GM19397 (cell line): ENCODE results near the gene CASTOR1.
"Not testable (repeated sequence)": the region's sequence is repeated elsewhere in the genome, so short reads cannot be mapped to it uniquely, and the experiment has no call there.

ENCODE experiments used
- ATAC-seq: cut with Tn5 transposase; IDR thresholded peaks from one replicate; pipeline ENCODE4 v1.9.1; 2021; ENCODE audit warnings: mild to moderate bottlenecking, moderate library complexity; ENCODE audit not compliant: unreplicated experiment

The CASTOR1 gene

DNA sequence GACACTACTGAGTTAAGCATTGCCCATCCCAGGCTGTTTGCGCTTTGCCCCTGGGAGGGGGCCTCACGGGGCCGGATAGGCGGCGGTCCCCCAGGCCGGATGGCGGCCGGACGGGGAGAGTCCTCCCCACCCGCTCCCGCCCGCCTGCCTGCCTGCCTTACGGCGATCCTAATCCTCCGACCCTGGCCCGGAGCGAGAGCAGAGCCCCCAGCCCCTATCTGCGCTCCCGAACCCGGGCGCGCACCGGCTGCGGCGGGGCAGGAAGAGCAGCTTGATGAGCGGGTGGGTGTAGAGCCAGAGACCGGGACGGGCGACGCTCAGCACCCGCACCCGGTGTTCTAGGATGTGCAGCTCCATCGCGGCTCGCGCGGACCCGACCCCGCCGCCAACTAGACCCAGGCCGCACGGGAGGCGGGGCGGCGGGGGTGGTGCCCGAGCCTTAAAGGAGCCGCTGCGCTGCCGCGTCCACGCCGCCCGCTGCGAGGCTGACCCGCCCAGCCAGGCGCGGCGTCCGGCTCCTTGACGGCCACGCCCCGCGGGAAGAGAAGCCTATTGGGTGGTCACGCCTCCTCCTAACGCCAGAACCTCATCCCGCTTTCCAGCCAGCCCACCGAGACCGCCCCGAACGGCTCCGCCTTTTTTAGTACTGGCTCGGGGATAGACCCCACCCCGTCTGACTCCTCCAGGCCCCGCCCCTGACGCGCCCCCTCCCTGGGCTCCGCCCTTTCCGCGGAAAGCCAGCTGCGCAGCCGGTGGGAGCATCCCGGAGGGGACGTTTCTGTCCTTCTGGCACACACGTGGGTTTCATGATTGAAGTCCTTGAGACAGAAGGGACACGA lies at the start of gene CASTOR1:
Gene CASTOR1 (minus strand): TSS at position 365 of the 839 bp plus-strand sequence. CDS start 8 bp downstream, at position 357.
- peak; percentile 62 for ATAC-seq

DNA sequence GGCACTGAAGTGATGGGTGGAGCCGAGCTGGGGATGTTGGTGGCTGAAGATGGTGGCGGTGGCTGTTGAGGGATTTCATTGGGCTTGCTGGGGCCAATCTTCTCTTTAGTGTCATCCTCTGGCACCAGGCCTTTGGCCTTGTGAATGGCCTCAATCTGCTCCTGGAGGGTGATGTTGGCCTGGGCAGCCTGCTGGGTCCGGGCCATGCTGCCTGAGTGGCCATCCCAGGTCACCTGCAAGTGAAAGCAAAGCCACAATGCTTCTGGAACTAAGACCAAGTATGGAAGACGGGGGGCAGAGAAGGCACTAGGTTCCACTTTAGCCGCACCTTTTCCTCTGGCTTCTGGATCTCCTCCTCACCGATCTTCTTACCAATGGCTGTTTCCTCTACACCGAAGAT lies 49.5 kb upstream of the CASTOR1 start:
- ATAC-seq: no peak

DNA sequence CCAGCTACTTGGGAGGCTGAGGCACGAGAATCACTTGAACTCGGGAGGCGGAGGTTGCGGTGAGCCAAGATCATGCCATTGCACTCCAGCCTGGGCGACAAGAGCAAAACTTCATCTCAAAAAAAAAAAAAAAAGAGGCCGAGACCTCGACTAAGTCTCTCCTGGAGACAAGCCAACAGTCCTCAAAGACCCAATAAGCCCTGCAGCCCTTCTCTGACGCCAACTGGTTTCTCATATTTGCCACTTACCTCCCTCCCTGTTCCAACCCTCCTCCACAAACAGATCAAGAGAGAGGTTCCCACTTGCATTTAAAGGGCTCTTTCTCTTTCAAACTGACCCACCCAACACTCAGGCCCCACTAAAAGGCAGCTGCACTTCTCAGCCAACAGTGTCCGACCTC lies 49.0 kb upstream of the CASTOR1 start:
- ATAC-seq: not testable (repeated sequence)

DNA sequence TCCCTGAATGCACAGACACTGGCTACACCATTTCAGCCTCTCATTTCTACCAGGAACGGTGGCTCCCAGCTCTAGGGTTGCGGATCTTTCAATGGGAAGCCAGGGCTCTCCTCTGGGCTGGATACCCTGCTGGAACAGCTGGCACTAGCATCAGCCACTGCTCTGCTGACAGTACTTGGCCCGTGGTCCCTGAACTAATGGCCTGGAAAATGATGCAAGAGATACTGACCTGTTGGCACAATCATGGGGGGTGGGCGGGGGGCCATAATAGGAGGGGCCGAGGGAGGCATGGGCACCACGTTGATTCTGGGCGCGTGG lies 48.1 kb upstream of the CASTOR1 start:
- ATAC-seq: no peak

DNA sequence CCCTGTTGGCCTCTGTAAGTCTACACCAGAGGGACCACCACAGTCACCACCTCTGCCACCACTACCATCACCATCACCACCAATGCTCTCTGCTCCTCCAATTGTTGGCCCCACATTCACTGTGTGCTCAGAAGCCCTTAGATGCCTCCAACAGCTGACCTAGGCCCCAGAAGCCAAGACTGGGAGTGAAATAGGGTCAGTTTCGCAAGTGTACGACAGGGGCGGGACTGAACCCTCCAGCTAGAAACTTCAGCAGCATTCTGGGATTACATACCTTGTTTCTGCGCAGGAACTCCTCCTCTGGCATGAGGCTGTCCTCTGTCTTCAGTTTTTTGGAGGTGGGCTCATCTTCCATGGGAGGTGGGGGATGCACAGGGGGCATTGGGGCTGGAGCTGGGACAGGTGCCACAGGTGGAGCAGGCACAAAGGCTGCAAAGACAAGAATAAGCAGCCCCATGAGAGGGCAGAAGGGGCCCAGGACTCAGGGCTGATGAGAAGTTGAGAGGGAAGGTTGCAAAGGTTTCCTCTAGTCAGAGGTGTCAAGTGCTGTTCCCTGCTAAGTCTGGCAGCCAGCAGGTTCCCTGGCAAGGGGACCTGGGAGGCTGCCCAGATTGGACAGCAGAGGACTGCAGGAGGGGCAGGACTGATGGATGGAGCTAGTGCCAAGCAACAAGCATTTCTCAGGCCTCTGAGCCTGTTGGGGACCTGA lies 47.6 kb upstream of the CASTOR1 start:
- no peak for ATAC-seq

DNA sequence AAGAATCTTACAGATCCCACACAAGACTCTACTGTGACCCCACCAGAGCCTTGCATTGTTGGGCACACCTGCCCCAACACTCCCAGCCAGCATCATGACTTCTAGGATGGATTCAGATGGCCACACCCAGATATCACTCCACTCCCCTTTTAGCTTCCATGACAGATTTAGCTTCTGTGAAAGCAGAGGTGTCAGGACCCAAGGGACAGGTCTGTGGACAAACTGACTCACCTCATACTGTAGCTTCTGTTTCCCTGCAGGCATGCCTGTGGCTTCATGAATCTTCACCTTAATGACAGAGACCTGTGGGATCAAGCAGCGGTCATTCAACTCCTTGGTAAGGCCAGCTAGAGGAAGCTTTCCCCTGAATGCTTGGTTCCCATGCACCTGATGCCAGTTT lies 45.9 kb upstream of the CASTOR1 start:
- ATAC-seq: no peak

DNA sequence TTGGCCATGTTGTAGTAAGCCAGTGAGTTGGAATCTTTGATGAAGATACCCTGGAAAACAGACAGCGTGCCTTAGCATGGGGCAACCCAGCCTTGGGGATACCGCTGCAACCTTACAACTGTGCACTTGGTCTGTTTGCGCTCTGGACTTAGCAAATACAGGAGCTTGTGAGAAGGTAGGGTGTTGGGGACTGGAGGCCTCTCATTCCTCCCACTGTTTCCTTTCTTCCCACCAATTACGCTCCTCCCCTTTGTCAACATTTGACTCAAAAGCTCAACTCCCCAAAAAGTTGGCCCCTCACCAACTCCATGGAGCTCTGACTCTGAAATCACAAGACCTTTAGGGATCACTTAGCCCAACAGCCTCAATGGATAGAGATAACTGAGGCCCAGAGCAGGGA lies 45.3 kb upstream of the CASTOR1 start:
- no peak for ATAC-seq

DNA sequence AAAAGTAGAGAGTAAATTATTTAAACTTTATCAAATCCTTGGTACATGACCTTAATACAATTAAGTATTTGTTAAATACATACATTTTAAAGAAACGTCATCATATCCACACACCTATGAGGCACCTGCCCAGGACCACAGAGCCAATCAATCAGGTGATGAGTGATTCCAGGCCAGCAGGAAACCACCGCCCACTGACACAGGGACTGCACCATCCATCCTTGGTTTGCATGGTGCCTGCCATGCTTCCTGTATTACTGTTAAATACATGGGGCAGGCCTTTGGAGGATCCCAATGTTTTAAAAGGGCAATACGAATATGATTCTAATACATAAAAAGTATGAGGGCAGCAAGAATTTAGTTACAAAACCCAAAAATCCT lies 44.4 kb upstream of the CASTOR1 start:
- no peak for ATAC-seq

DNA sequence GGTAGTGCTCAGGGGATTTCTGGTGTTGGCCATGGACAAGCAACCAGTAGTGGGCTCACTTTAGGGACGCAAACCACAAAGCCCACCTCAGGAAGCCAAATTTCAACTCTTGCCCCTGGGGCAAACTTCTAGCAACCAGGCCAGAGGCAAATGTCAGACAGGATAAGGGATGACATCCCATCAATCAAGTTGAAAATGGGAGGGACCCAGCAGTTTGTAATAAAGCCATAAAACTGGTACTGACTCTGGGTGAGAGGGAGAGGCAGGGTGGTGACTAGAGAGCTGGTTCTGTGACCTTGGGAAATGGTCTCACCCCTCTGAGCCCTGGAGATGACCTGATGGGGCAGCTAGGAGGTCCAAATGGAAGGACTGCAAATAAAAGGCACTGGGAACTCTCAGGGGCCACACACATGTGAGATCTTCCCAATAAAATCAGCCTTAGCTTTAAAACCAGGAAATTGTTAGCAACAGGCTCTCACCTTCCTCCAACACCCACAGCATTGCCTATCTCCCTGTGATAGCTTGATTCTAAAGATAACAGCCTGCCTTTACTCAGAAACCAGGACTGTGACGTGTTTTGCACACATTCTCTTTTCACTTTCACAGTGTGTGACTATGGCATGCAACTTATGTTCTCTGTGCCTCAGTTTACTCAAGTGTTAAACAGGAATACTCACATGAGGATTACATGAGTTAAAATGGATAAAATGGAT lies 43.8 kb upstream of the CASTOR1 start:
- no peak for ATAC-seq

DNA sequence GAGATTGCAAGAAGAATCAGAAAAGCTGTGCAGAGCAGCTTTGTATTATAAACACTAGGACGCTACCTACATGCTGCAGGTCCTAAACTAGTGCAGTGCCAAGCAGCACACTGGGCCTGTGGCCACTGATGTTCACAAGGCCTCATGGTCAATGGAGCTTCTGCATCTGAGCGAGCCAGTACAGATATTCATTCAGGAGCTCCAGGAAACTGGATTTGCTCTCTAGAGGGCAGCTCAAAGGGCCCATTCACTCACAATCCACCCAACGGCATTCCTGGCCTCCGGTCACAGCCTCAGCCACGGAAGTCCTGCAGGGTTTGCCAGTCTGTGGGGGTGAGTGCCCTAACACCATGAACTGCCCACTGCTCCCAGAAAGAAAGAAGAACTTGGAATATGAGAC lies 43.2 kb upstream of the CASTOR1 start:
- no peak for ATAC-seq

DNA sequence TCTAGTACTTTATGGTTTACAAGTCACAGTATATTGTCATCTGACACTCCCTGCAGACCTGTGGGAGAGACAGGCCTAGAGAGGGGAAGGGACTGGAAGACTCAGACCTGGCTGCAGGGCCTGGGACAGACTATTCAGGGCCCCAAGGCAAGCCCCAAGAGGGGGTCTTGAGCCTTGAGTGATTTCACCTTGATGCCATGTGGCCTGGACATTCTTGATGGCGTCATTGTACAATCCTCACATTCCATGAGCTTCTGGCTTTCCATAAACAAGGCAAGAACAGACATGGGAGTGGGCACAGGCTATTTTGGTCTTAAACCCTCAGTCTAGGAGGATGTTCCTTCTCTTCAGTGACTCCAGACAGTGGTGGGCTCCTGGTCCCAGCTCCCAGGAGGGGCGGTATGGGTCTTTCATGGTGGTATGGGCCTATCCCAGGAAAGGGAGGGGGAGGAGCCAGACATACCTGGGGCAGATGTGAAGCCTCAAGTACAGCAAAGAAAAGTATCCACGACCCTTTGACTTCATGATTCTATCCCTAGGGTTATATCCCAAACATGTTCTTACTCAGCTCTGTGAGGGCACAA lies 39.3 kb upstream of the CASTOR1 start:
- ATAC-seq: no peak

DNA sequence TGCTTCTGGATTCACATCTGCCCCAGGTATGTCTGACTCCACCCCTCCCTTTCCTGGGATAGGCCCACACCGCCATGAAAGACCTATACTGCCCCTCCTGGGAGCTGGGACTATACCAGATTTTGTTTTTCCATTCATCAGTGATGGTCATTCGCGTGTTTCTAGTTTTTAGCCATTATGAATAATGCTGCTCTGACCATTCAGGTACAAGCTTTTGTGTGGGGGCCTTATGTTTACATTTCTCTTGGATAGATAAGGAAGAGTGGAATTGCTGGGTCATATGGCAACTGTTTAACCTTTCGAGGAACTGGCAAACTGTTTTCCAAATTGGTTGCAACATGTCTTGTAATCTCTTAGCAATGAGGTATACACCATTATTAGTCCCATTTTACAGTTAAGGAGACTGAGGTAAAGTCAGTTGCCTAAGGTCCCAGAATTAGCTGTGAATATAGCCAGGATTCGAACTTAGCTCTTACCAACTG lies 38.6 kb upstream of the CASTOR1 start:
- ATAC-seq: no peak

DNA sequence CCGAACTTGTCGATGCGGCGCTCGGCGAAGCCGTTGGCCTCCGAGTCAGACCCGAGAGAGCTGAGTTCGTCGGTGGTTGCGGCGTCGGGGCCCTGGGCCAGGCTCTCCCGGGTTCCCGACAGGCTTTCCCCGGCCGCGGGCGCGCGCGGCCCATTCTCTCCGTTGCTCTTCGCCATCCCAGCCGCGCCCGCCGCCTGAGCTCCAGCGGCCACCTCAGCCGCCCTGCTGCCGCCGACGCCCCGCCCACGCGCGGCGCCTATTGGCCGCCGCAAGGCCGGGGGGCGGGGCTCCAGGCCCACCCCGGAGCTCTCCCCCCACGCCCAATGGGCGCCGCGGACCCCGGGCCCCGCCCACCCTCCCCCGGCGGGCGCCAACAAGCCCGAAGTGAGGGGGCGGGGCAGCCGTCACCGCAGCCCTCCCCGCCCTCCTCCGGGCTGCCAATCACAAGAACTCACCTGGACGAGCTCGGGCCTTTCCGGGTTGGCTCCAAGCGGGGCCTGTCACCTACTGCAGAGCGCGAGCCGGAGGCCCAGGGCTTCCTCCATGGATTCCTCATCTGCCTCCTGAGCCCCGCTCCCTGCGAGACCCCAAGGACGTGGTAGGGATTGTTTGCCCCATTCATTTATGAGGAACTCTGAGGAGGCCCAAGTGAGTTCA lies 37.5 kb upstream of the CASTOR1 start, which contains the start of gene TBC1D10A:
Gene TBC1D10A (minus strand): TSS at position 236 of the 657 bp plus-strand sequence. CDS start 60 bp downstream, at position 176.
- peak; percentile 86 for ATAC-seq

DNA sequence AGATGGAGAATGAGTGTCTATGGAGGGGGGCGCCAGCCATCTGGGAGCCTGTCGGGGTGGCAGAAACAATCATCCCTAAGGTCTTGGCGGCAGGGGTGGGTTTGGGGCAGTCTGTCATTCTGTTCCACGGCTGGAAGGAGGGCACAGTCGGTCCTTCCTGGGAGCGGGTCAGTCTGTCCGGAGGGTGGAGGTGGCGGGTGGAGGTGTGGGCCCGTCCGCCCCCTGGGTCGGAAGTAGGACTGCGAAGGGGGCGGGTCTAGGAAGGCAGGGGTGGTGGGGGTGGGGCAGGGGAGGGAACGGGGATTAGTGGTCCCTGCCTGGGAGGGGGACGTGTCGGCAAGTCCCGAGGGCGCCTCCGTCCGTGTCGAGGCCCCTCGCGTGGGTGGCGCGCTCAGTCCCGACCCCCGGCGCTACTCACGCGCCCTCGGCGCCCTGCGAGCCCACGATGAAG lies 37.0 kb upstream of the CASTOR1 start:
- peak; percentile 27 for ATAC-seq

DNA sequence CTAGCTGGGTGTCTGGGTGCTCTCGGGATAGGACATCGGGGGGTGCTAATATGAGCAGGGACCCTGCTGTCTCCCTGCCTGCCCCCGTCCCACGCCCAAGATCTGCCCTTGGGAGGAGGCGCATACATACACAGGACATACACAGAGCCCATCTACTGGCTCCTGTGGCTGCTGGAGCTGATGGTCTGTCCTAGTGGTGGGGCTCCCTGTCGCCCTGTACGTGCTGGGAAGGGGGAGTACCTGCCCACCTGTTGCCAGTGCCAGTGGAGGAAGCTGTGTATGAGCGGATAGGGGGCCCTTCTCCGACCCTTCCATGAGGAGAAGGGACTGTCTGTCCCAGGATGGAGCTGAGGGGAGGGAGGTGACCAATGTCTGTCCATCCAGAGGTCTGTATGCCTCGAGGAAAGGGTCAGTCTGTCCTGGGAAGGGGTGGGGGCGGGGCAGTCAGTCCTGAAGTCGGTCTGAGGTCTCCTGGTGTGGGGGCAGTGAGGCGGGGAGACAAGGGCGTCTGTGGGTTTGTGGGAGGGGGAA lies 36.5 kb upstream of the CASTOR1 start:
- no peak for ATAC-seq

DNA sequence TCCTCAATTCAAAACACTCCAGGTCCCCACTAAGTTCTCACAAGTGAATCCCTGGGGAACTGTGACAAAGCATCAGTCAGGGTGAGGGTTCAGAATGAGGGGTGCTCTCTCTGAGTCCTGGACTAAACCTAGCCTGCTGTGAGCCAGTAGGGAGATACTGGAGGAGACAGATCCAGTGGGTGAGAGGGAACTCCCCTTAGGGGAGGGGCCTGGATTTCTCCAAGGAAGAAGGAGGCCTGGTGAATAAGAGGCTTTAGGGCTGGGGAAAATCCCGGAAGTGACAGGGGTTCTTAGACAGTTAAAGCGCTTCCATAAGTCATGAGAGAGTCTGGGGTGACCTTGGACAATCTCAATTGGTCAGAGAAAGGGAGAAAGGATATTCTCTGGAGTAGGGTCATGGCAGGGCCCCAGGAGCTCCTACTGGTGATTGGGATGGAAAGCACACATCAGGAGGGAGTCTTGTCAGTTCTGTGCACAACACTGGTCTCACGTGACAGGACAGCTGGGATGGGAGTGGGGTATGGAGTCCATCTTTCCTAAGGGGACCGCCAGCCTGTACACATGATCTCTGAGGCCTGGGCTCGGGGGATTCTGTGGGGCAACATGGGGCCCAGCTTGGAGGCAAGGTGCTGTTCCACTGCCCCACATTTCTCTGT lies 35.9 kb upstream of the CASTOR1 start:
- no peak for ATAC-seq

DNA sequence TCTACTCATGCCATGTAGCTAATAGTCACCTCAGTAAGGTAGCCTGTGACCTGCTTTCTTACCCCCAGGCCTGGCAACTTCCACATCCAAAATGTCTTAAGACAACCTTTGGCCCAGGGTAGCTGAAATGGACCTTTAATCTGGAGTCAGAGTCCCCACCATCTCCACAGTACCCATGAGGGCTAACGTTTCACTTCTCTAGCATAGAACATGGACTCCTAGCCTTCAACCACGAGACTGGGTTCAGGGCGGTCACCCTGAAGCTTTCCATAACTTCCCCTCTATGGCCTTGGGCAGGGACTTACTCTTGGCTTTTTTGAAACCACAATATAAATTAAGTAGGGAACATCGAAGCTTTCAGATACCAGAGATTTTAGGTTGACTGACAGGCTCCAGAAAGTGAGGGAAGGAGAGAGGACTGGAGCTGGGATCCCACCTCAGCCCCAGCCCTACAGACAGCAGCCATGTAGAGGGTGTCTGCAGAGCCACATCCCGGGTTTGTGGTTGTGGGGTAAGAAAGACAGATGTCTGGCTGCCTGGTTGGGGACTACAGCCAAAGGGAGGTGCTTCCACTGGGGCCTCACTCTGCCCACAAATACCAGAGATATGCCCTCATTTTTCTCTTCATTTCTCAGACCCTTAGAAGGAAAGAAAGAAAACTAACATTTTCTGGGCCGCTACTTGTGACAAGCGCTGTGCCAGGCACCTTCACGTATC lies 34.9 kb upstream of the CASTOR1 start:
- ATAC-seq: no peak

DNA sequence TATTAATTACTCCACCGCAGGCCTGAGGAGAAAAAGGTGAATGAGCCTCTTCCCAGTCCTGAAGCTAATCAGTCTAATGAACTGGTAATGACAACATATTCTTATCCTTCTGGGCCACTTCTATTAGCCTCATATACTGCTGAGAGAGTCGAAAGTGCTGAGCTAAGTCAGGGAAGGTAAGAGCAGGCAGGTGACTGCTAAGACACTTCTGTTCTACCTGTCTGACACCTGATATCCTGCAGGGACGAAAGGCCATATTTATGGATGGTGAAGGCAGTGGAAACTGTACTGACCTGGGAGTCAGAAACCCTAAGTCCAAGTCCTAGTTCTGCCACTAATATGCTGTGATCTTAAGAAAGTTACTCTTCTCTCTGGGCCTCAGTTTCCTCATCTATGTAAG lies 33.9 kb upstream of the CASTOR1 start:
- ATAC-seq: no peak

DNA sequence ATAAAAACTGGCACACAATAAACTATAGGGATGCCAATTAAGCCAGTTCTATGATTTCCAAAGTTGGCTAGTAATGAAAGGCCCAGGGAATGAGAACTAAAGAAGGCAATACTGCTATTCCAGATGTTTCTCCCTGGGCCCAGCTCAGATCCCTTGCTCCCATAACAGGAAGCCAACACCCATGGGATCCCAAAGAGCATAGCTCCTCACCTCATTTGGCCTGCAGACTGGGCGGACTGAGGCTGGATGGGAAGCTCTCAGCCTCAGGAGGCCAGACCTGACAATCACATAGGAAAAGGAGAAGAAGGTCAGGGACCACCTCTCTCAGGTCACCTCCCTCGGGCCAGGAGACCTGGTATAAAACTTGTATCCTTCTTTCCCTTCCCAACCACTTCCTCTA lies 32.2 kb upstream of the CASTOR1 start:
- ATAC-seq: no peak
